Adrenal gland (tissue), 12 donors: Measurements from ENCODE around the gene PTCSC3. TPM values are rescaled to one million over a fixed set of nuclear protein-coding genes. Genes with fewer than 3 reads are reported as not detected.

ENCODE experiments used
- polyA plus RNA-seq, 3 donors: library from polyadenylated mRNA; stranded (reverse); fragments of 200-250 nt in 2 of 3; fragments of 350-450 nt in 1 of 3; fragmentation: Illumina TruSeq in 1 of 3; extraction: RNeasy Lipid Tissue Mini Kit (QIAGEN cat#74804) in 1 of 3; gene quantifications; one replicate each; pipeline ENCODE4 v1.2.3, GENCODE V29; 2013 to 2014
- total RNA-seq, 9 donors: library from RNA; depleted of rRNA in 4 of 9; stranded (reverse); fragments of >200 nt in 4 of 9; fragments of 120-200 nt in 1 of 9; fragmentation: NEBNext Ultra II Directional in 1 of 9; extraction: Animal tissue kit (Norgen Biotek cat#: 25700) in 1 of 9; gene quantifications; one replicate each; pipeline versions ENCODE4 v1.1.0 to v1.2.4, GENCODE V29; 2013 to 2023
- donor health status: healthy with polysubstance abuse.
- donor health status: Bipolar disorder and iron deficiency.
- donor health status: DM: yes; HTN: yes; CAD: no.
- donor health status: DM: no; HTN: no; CAD: no.
- donor health status: DM: no; HTN: no; CAD: no.
- donor health status: DM: yes; HTN: yes; CAD: no.

The PTCSC3 gene
- total and polyA plus RNA-seq, 12 donors, result not detected

Other genes with a start within 250 kb of the PTCSC3 start
- 10 to 100 TPM; 10.5 to 68.3 (median 24.6) TPM for gene MBIP, start 143.9 kb upstream of the PTCSC3 start, total RNA-seq
- gene MBIP, start 143.9 kb upstream of the PTCSC3 start, polyA plus RNA-seq, result 10 to 100 TPM; 18.8 to 36.5 (median 21.5) TPM